Measurements from ENCODE around the gene ARID1B. TPM values are rescaled to one million over a fixed set of nuclear protein-coding genes. Genes with fewer than 3 reads are reported as not detected.

Gene ARID1B
- total RNA-seq, 1 experiment from 2014 or later: 24.2 TPM

- intact Hi-C loops (cut with micrococcal nuclease): no loop called here
- POLR2A ChIA-PET (ENCODE audit: unreplicated experiment): no interaction called here
- no peaks in the 10 kb centered on the region for H3F3A ChIP-seq (ENCODE audit: low read length, unreplicated experiment)
- H3K4me1 ChIP-seq (ENCODE audit: insufficient read depth, low read length): no peaks in the 10 kb centered on the region
- H2AFZ ChIP-seq (ENCODE audit: low read length): no peak overlapping the region
- H3K27me3 ChIP-seq (ENCODE audit: low read length): no peaks in the 10 kb centered on the region
- no peaks in the 10 kb centered on the region for H3K9me2 ChIP-seq (replicated peaks; ENCODE audit: low read length)
- no peak overlapping the region for H3K4me2 ChIP-seq (ENCODE audit: low read length)
- no peak for TF ChIP-seq EZH2 (IDR thresholded peaks at IDR 0.05; ENCODE audit: low read length, unreplicated experiment)
- no peak for TF ChIP-seq EZH2phosphoT487 (IDR thresholded peaks at IDR 0.05; ENCODE audit: borderline replicate concordance, low read length)
- TF ChIP-seq CTCF (conservative IDR thresholded peaks at IDR 0.05; ENCODE audit: low read depth, low read length): no peak
- CTCF ChIA-PET: no interaction called here
- no TSS peak for BruUV-seq (replicated peaks)
- no peak for ATAC-seq
- no peak overlapping the region for H3K9ac ChIP-seq (ENCODE audit: low read length)
- H4K20me1 ChIP-seq (ENCODE audit: low read length): no peaks in the 10 kb centered on the region
- H3K27ac ChIP-seq (ENCODE audit: low read length): no peak overlapping the region
- H3K36me3 ChIP-seq (ENCODE audit: low read depth, low read length): no peaks in the 10 kb centered on the region
- H3K79me2 ChIP-seq (ENCODE audit: low read length): no peaks in the 10 kb centered on the region
- H3K9me3 ChIP-seq (ENCODE audit: low read length): no peaks in the 10 kb centered on the region
- no peak for DNase-seq
- no peak overlapping the region for H3K4me3 ChIP-seq (ENCODE audit: low read length)
Measured at GRCh38 chr6:157133856-157134255, 356.7 kb downstream of the ARID1B start.

- CTCF ChIA-PET: no interaction called here
- DNase-seq (no peak), ATAC-seq (no peak)
- TF ChIP-seq EZH2 (IDR thresholded peaks at IDR 0.05; ENCODE audit: low read length, unreplicated experiment): no peak
- no peak for TF ChIP-seq CTCF (conservative IDR thresholded peaks at IDR 0.05; ENCODE audit: low read depth, low read length)
- TF ChIP-seq EZH2phosphoT487 (IDR thresholded peaks at IDR 0.05; ENCODE audit: borderline replicate concordance, low read length): no peak
- Histone ChIP-seq H3K4me3 (ENCODE audit: low read length) (no peak overlapping the region), H3K9me2 (replicated peaks; ENCODE audit: low read length) (no peaks in the 10 kb centered on the region), H2AFZ (ENCODE audit: low read length) (no peak overlapping the region), H3K36me3 (ENCODE audit: low read depth, low read length) (no peaks in the 10 kb centered on the region), H4K20me1 (ENCODE audit: low read length) (no peaks in the 10 kb centered on the region), H3K9me3 (ENCODE audit: low read length) (no peaks in the 10 kb centered on the region), H3K4me2 (ENCODE audit: low read length) (no peak overlapping the region), H3K27ac (ENCODE audit: low read length) (no peak overlapping the region), H3K27me3 (ENCODE audit: low read length) (no peaks in the 10 kb centered on the region), H3K4me1 (ENCODE audit: insufficient read depth, low read length) (no peaks in the 10 kb centered on the region), H3K9ac (ENCODE audit: low read length) (no peak overlapping the region), H3F3A (ENCODE audit: low read length, unreplicated experiment) (no peaks in the 10 kb centered on the region), H3K79me2 (ENCODE audit: low read length) (no peaks in the 10 kb centered on the region)
- no TSS peak for BruUV-seq (replicated peaks)
- intact Hi-C loops (cut with micrococcal nuclease): no loop called here
- POLR2A ChIA-PET (ENCODE audit: unreplicated experiment): no interaction called here
Measured at GRCh38 chr6:157134402-157135047, 357.3 kb downstream of the ARID1B start.

- CTCF ChIA-PET: no interaction called here
- POLR2A ChIA-PET (ENCODE audit: unreplicated experiment): no interaction called here
- no peak overlapping the region for H3K4me2 ChIP-seq (ENCODE audit: low read length)
Measured at GRCh38 chr6:157135691-157136090, 358.5 kb downstream of the ARID1B start.

More at GRCh38 chr6:157135691-157136090, 358.5 kb downstream of the ARID1B start:
- no peaks in the 10 kb centered on the region for H3K27me3 ChIP-seq (ENCODE audit: low read length)
- H2AFZ ChIP-seq (ENCODE audit: low read length): no peak overlapping the region
- H3K36me3 ChIP-seq (ENCODE audit: low read depth, low read length): no peaks in the 10 kb centered on the region
- no peaks in the 10 kb centered on the region for H3K9me2 ChIP-seq (replicated peaks; ENCODE audit: low read length)
- H3K4me3 ChIP-seq (ENCODE audit: low read length): no peak overlapping the region
- no peaks in the 10 kb centered on the region for H3K79me2 ChIP-seq (ENCODE audit: low read length)
- H3K4me1 ChIP-seq (ENCODE audit: insufficient read depth, low read length): no peaks in the 10 kb centered on the region
- ATAC-seq: no peak
- H3F3A ChIP-seq (ENCODE audit: low read length, unreplicated experiment): no peaks in the 10 kb centered on the region
- H3K27ac ChIP-seq (ENCODE audit: low read length): no peak overlapping the region
- intact Hi-C loops (cut with micrococcal nuclease): no loop called here
- no peak for DNase-seq
- BruUV-seq (replicated peaks): no TSS peak
- H3K9me3 ChIP-seq (ENCODE audit: low read length): no peaks in the 10 kb centered on the region
- H3K9ac ChIP-seq (ENCODE audit: low read length): no peak overlapping the region
- no peak for TF ChIP-seq CTCF (conservative IDR thresholded peaks at IDR 0.05; ENCODE audit: low read depth, low read length)
- no peak for TF ChIP-seq EZH2 (IDR thresholded peaks at IDR 0.05; ENCODE audit: low read length, unreplicated experiment)
- TF ChIP-seq EZH2phosphoT487 (IDR thresholded peaks at IDR 0.05; ENCODE audit: borderline replicate concordance, low read length): no peak
- H4K20me1 ChIP-seq (ENCODE audit: low read length): no peaks in the 10 kb centered on the region
